Measurements from ENCODE around the gene SGPL1. TPM values are rescaled to one million over a fixed set of nuclear protein-coding genes. Genes with fewer than 3 reads are reported as not detected.

SGPL1 gene
- total RNA-seq, 2 donors from 2014 or later: 23.9 to 30.8 TPM

DNA sequence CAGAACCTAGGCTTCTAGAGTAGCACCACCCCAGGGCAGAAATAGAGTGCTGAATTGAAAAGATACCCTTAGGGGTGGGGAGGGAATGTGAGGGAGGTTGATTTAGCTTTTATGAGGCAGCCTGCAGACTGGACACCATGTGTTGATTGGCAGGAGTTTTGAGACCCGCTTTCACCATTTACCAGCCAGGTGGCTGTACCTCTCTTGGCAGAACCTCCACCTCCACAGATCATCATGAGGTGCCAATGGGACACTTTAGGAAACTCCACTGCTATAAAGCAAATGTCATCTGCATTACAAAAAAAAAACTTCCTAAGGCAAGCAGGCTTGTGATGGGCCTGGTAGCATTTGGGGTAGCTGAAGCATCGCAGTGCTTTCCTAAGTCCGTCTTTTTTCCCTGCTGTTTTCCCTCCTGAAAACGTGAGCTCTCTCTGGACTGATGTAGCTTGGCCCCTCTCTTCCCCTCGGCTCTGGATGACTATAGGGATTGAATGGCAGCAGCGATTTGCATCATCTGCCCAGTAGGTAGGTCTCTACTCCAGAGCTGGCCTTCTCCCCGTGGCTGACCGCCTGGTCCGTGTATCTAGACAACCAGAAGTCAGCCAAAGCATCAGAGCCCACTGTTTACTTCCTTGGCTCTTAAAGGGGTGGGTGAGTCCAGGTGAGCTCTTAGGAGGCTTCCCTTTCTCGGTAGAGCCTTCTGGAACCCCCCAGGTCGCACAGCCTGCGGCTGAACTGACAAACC is 71.3 kb downstream of the SGPL1 start:
- no peak for ATAC-seq (replicated peaks)
- Mint-ChIP-seq H3K36me3 (ENCODE audit: low read depth) (peaks cover 31% of the 10 kb centered on the region), H3K27me3 (no peaks in the 10 kb centered on the region), H3K27ac (no peak overlapping the region), H3K9me3 (no peaks in the 10 kb centered on the region), H3K4me3 (peak overlapping the region; percentile 83), H3K4me1 (peaks cover 6% of the 10 kb centered on the region)

DNA sequence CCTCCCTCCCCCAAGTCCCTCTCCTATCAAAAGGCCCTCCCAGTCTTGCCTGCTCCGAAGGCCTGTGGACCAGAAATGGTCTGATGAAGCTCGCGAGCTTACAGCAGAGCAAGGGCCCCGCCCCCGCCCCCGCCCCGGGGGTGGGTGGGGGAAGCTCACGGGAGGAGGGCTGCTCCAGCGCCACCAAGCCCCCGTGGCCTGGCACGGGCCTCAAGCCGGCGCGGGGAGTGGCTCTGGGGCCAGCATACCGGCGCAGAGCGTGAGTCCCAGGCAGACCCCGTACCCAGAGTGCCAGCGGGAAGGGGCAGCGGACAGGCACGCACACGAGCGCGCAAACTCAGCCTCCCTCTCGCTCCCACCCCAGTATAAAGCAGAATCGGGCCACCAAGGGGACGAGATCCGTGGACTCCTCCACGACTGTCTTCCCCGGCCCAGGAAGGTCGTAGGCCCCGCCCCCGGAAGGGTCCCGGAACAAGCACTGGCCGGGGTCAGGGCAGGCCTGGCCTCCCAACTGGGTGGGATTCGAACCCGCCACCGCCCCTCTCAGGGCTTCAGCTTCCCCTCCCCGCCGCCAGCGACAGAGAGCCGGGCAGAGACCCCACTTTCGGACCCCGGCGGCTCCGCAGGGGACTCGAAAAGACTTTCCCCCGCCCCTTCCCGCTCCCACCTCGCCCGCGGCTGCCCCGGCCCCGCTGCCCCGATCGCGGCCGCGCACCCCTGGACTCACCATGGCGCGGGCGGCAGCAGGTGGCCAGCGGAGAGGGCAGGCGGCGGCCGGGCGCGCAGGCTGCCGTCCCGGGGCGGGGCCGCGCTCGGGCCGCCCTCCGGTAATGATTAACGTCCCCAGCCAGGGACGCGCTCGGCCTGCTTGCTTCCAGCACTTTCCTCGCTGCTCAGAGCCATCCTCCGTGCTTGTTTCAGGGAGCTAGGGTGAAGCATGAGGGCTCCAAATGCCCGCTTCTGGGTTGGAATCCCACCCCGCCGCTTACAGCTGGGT is 72.4 kb downstream of the SGPL1 start, which contains the start of gene PCBD1:
PCBD1 (minus strand) TSS at position 762 of the 997 bp plus-strand sequence; CDS start at position 730, 32 bp downstream.
- Mint-ChIP-seq H3K9me3 (no peaks in the 10 kb centered on the region), H3K27me3 (no peaks in the 10 kb centered on the region), H3K36me3 (ENCODE audit: low read depth) (peaks cover 24% of the 10 kb centered on the region), H3K4me3 (peak within 1 kb of the TSS; percentile 83), H3K4me1 (peaks cover 6% of the 10 kb centered on the region), H3K27ac (peak within 1 kb of the TSS; percentile 91)
- peak; percentile 87 for ATAC-seq (replicated peaks)

DNA sequence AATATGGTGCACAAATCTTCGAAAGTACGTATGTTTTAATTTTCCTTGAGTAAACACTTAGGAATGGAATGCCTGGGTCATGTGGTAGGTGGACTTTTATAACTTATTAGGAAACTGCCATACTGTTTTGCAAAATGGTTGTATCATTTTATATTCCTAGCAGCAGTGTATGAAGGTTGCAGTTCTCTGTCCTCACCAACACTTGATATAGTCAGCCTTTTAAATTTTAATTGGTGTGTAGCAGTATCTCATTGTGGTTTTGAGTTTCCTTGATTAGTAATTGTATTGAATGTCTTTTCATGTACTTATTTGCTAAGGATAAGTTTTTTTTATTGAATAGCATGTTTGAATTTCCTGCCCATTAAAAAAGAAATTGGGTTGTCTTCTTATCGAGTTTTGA is 73.5 kb downstream of the SGPL1 start:
- no peak for ATAC-seq (replicated peaks)
- H3K4me3 Mint-ChIP-seq: peak overlapping the region; percentile 83
- H3K4me1 Mint-ChIP-seq: peaks cover 6% of the 10 kb centered on the region
- H3K36me3 Mint-ChIP-seq (ENCODE audit: low read depth): peaks cover 12% of the 10 kb centered on the region
- no peaks in the 10 kb centered on the region for H3K9me3 Mint-ChIP-seq
- no peaks in the 10 kb centered on the region for H3K27me3 Mint-ChIP-seq
- peak overlapping the region; percentile 91 for H3K27ac Mint-ChIP-seq

DNA sequence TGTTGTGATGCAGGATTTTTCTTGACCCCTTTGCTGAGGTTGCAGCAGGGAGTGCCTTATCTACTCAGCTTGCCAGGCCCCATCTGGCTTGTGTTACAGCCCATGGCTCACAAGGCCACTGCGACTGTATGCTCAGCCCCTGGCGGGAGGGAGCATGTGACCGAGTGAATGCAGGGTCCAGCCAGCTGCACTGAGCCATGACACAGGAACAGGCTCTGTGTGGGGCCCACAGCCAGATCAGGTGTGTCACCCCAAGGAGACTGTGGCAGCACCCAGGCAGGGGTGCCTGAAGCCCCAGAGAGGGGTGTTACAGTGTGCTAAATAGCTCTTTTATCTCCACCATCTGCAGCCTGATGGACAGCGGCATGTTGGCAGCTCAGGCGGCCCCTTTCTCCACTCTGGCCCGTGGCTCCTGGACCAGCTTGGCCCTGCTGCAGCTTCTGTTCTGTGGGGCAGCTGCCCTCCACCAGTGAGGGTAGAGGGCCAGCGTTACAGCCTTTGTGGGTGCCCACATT is 75.2 kb downstream of the SGPL1 start:
- Mint-ChIP-seq H3K27me3 (no peaks in the 10 kb centered on the region), H3K27ac (no peak overlapping the region), H3K36me3 (ENCODE audit: low read depth) (no peaks in the 10 kb centered on the region), H3K4me3 (no peak overlapping the region), H3K9me3 (no peaks in the 10 kb centered on the region), H3K4me1 (peaks cover 6% of the 10 kb centered on the region)
- ATAC-seq (replicated peaks): no peak

DNA sequence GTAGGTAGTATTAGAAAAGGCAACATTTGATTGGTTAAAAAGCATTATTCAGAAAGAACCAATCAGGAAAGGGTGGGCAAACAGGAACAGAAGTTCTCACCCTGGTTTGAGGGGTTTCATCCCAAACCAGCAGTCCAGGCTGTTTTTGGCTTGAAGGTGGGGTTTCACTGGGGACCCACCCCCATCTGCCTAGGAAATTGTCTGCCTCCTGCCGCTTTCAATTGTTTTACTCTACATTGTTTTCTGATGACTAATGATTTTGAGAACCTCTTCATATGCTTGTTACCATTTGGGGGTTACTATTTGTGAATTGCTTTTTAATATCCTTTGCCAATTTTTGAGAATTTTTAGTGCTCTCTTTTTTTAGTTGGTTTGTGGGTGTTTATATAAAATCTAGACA is 75.9 kb downstream of the SGPL1 start:
- Mint-ChIP-seq H3K27ac (no peak overlapping the region), H3K9me3 (no peaks in the 10 kb centered on the region), H3K4me3 (no peak overlapping the region), H3K4me1 (no peaks in the 10 kb centered on the region), H3K27me3 (no peaks in the 10 kb centered on the region), H3K36me3 (ENCODE audit: low read depth) (no peaks in the 10 kb centered on the region)
- ATAC-seq (replicated peaks): no peak

DNA sequence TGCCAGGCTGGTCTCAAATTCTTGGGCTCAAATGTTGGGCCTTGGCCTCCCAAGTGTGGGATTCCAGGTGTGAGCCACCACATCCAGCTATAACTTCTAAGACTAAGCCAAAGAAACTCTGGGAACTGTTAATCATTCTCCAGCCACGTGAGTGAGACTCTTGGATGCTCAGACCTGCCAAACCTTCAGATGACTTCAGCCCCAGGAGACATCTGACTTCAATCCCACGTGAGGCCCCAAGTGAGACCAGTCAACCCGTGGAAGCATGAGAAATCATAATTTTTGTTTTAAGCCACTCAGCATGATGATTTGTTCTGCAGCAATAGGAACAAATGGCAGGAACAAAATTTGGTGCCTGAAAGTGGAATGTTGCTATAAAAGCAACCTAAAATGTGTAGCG is 76.9 kb downstream of the SGPL1 start:
- Mint-ChIP-seq H3K27ac (no peak overlapping the region), H3K27me3 (no peaks in the 10 kb centered on the region), H3K9me3 (no peaks in the 10 kb centered on the region), H3K4me1 (no peaks in the 10 kb centered on the region), H3K4me3 (no peak overlapping the region), H3K36me3 (ENCODE audit: low read depth) (no peaks in the 10 kb centered on the region)
- ATAC-seq (replicated peaks): no peak

DNA sequence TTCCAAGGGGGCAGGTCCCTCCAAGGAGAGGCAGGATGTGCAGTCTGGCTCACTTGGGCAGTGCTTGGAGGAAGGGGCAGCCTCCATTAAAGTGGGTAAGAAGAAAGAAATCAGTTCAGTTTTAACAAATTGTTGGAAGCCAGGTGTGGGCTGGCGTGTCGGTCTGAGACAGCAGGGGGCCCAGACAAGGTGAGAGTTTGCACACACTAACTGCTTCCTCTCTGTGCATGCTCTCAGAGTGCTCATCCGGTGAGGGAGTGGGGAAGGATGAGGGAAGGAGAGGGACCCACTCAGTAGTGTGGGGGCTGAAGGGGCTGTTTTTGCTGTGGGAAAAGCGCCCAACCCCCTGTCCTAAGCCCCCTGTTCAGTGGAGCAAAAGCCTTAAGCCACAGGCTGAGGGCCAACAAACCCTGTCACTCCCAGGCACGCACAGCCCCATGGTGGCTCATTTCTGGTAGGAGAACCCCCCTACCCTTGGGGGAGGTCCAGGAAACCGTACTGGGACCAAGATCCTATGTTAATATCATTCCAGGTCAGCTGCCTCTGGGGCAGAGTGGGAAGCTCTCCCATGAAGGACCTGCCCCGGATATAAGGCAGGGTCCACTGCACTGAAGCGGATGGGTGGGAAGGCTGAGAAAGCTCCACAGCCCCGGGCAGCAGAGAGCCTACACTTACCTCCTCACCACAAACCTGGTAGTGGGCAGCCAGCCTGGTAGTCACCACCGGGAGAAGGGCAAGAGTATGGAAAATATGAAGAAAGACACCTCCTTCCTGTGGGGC is 77.7 kb downstream of the SGPL1 start:
- H3K9me3 Mint-ChIP-seq: no peaks in the 10 kb centered on the region
- H3K4me3 Mint-ChIP-seq: no peak overlapping the region
- no peak for ATAC-seq (replicated peaks)
- H3K27ac Mint-ChIP-seq: no peak overlapping the region
- H3K36me3 Mint-ChIP-seq (ENCODE audit: low read depth): no peaks in the 10 kb centered on the region
- no peaks in the 10 kb centered on the region for H3K27me3 Mint-ChIP-seq
- H3K4me1 Mint-ChIP-seq: no peaks in the 10 kb centered on the region

DNA sequence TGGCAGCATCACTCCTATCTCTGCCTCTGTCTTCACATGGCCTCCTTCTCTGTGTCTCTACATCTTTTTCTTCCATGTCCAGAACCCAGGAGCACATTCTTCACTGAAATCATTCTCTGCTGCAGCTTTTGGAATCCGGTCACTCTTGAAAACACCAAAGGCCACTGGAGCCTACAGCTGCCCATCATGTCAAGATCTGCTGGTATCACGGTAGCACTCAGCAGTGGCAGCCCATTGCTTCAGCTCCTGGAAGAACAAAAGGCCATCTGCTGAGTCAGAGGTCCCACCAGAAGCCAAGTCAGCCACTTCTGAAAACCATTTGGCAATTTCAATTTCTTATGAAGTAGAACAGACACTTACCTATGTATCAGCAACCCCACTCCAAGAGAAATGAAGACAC is 78.7 kb downstream of the SGPL1 start:
- no peaks in the 10 kb centered on the region for H3K27me3 Mint-ChIP-seq
- H3K4me3 Mint-ChIP-seq: no peak overlapping the region
- H3K4me1 Mint-ChIP-seq: no peaks in the 10 kb centered on the region
- H3K9me3 Mint-ChIP-seq: no peaks in the 10 kb centered on the region
- H3K27ac Mint-ChIP-seq: no peak overlapping the region
- no peaks in the 10 kb centered on the region for H3K36me3 Mint-ChIP-seq (ENCODE audit: low read depth)
- no peak for ATAC-seq (replicated peaks)

DNA sequence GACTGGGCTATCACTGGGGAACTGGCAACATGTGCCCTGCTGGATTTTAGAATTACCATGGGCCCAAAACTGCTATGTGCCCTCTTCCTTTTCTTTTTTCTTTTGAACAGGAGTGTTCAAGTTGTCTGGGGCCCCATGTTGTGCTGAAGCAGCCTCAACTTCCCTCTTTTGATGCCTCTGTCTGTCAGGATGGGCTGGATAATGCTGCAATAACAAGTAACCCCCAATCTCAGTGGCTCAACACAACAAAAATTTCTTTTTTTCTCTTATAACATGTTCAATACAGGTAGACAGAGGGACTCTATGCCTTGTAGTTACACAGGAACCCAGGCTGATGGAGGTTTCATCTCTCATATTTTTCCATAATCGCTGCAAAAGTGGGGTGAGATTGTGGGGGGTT is 80.8 kb downstream of the SGPL1 start:
- H3K36me3 Mint-ChIP-seq (ENCODE audit: low read depth): no peaks in the 10 kb centered on the region
- no peaks in the 10 kb centered on the region for H3K9me3 Mint-ChIP-seq
- no peak overlapping the region for H3K4me3 Mint-ChIP-seq
- H3K4me1 Mint-ChIP-seq: no peaks in the 10 kb centered on the region
- no peak overlapping the region for H3K27ac Mint-ChIP-seq
- no peaks in the 10 kb centered on the region for H3K27me3 Mint-ChIP-seq
- no peak for ATAC-seq (replicated peaks)

DNA sequence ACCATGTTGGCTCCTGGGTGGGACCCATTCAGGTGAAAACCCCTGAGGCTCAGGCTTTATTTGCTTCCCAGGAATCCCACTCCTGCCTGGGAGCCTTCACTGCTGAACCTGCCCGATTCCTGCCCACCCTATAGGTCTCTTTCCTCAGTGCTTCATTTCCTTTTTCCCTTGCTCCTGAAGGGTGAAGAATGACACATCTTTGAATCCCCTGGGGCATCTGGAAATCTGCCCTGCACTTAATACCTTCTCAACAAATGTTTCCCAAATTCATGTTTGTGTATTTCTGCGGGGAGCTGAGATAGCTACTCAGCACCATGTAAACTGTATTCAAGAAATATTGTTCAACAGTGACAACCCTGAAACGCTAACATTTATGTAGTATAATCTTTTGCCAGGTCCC is 82.9 kb downstream of the SGPL1 start:
- no peaks in the 10 kb centered on the region for H3K4me1 Mint-ChIP-seq
- no peaks in the 10 kb centered on the region for H3K9me3 Mint-ChIP-seq
- ATAC-seq (replicated peaks): no peak
- no peak overlapping the region for H3K4me3 Mint-ChIP-seq
- H3K36me3 Mint-ChIP-seq (ENCODE audit: low read depth): no peaks in the 10 kb centered on the region
- peaks cover 3% of the 10 kb centered on the region for H3K27me3 Mint-ChIP-seq
- H3K27ac Mint-ChIP-seq: no peak overlapping the region

DNA sequence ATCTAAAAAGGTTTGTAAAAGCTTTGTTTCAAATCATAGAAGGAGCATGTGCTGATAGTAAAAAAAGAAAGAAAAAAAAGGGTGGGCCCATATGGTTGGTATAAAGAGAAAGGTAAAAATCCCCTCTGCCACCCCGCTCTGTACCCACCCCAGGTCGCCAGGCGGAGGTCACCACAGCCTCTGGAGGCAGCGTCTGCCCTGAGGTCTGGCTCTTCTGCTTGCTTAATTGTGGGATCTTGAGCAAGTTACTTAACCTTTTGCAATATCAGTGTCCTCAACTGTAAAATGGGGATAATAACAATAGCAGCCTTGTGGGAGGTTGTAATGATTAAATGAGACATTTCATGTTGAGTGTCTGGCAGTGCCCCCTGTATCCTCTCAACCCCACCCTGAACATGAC is 83.3 kb downstream of the SGPL1 start:
- H3K9me3 Mint-ChIP-seq: no peaks in the 10 kb centered on the region
- peaks cover 3% of the 10 kb centered on the region for H3K27me3 Mint-ChIP-seq
- H3K36me3 Mint-ChIP-seq (ENCODE audit: low read depth): no peaks in the 10 kb centered on the region
- no peak overlapping the region for H3K4me3 Mint-ChIP-seq
- no peaks in the 10 kb centered on the region for H3K4me1 Mint-ChIP-seq
- H3K27ac Mint-ChIP-seq: no peak overlapping the region
- ATAC-seq (replicated peaks): no peak

DNA sequence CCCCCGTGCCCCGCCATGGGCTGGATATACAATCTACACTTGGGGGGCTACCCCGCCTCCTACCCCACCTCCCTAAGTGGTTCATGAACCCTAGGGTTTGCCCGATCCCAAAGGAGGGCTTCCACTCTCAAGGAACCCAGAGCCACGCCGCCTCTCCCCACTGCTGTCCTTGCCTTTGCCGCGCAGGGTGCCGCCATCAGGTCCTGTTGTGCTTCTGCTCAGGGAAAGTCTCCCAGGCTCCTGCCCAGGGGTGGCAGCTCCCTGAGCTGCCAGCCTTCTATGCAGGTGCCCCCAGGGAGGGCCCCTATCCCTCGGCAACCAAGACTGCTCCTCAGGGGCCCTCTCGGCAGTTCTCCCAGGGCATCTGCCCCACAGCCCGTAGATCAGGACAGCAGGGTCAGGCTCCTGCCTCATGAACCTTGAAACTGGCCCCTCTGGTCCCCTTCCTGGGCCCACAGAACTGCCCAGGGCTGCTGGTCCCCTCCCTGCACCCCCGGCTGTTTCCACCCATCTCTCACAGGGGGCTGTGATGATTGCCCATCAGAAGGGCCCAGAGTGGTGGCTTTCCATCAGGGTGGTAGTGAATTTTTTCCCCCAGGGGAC is 85.6 kb downstream of the SGPL1 start:
- no peak for ATAC-seq (replicated peaks)
- no peak overlapping the region for H3K4me3 Mint-ChIP-seq
- no peaks in the 10 kb centered on the region for H3K9me3 Mint-ChIP-seq
- no peaks in the 10 kb centered on the region for H3K36me3 Mint-ChIP-seq (ENCODE audit: low read depth)
- no peaks in the 10 kb centered on the region for H3K4me1 Mint-ChIP-seq
- H3K27ac Mint-ChIP-seq: no peak overlapping the region
- H3K27me3 Mint-ChIP-seq: peaks cover 3% of the 10 kb centered on the region

DNA sequence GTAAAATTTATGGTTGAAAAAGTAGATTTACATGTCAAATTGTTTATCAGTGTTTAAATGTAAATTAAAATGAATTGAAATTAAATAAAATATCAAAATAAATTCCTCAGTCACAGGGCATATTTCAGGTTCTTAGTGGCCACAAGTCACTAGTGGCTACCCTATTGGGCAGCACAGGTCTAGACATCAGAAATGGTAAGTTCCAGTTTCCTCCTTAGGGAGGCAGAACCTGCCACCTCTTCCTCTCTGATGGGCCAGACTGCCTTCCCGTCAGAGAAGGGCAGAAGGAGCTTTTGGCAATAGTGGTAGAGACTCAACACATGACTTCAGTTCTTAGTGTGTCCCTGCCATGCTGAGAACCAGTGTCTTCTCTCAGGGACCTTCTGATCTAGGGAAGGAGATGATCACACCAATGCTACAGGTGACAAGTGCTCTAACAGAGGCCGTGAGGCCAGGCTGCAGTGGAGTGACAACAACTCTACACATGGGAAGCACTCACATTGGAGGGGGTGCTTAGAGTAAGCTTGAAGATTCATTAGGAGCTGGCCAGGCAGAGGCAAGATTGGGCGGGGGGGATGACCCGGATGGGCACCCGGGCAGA is 87.0 kb downstream of the SGPL1 start:
- no peak for ATAC-seq (replicated peaks)
- no peaks in the 10 kb centered on the region for H3K36me3 Mint-ChIP-seq (ENCODE audit: low read depth)

More for the DNA sequence above, 87.0 kb downstream of the SGPL1 start:
- no peak overlapping the region for H3K4me3 Mint-ChIP-seq
- H3K4me1 Mint-ChIP-seq: no peaks in the 10 kb centered on the region
- H3K9me3 Mint-ChIP-seq: no peaks in the 10 kb centered on the region
- H3K27me3 Mint-ChIP-seq: peaks cover 3% of the 10 kb centered on the region
- no peak overlapping the region for H3K27ac Mint-ChIP-seq
